Mesendoderm (in vitro differentiated cells): ENCODE results near the gene GOLGA6L1.
"Not testable (repeated sequence)": the region's sequence is repeated elsewhere in the genome, so short reads cannot be mapped to it uniquely, and the experiment has no call there.

Source experiments
- DNase-seq: peaks from one replicate; pipeline ENCODE4 v3.0.0; 2013
- H2AK5ac ChIP-seq: 2 replicates; pipeline ENCODE4 v1.6.1; 2013; ENCODE audit warnings: low read length, inconsistent platforms
- H2BK120ac ChIP-seq: 2 replicates; pipeline ENCODE4 v1.6.1; 2013; ENCODE audit warnings: low read depth, mild to moderate bottlenecking, low read length, moderate library complexity, mixed read lengths
- H2BK15ac ChIP-seq: replicated peaks from 2 replicates; pipeline ENCODE4 v1.6.1; 2013; ENCODE audit warnings: low read depth, mild to moderate bottlenecking, moderate library complexity
- H2BK5ac ChIP-seq: 2 replicates; pipeline ENCODE4 v1.6.1; 2013; ENCODE audit warnings: low read length, inconsistent platforms
- H3K18ac ChIP-seq: 2 replicates; pipeline ENCODE4 v1.6.1; 2013; ENCODE audit warnings: mild to moderate bottlenecking, low read length, mixed read lengths
- H3K23ac ChIP-seq: one replicate; pipeline ENCODE4 v1.6.1; 2013; ENCODE audit warnings: low read length
- H3K27ac ChIP-seq: 2 replicates; pipeline ENCODE4 v1.5.1; 2013; ENCODE audit warnings: low read depth, mild to moderate bottlenecking, inconsistent platforms, low read length, moderate library complexity
- H3K27me3 ChIP-seq: 2 replicates; pipeline ENCODE4 v1.6.1; 2013; ENCODE audit warnings: low read length, control low read depth, mild to moderate bottlenecking, inconsistent platforms; ENCODE audit not compliant: insufficient read depth, poor library complexity
- H3K36me3 ChIP-seq: 2 replicates; pipeline ENCODE4 v1.6.1; 2013; ENCODE audit warnings: low read length, inconsistent platforms; ENCODE audit not compliant: control insufficient read depth, insufficient read depth
- H3K4ac ChIP-seq: one replicate; pipeline ENCODE4 v1.6.1; 2013; ENCODE audit warnings: low read depth, mild to moderate bottlenecking, low read length, moderate library complexity
- H3K4me1 ChIP-seq: 2 replicates; pipeline ENCODE4 v1.6.1; 2013; ENCODE audit warnings: low read depth, low read length, inconsistent platforms; ENCODE audit not compliant: control insufficient read depth
- H3K4me2 ChIP-seq: 2 replicates; pipeline ENCODE4 v1.6.1; 2013; ENCODE audit warnings: low read length
- H3K4me3 ChIP-seq: 2 replicates; pipeline ENCODE4 v1.5.1; 2013; ENCODE audit warnings: mild to moderate bottlenecking, low read length
- H3K56ac ChIP-seq: one replicate; pipeline ENCODE4 v1.6.1; 2013; ENCODE audit warnings: low read length
- H3K79me1 ChIP-seq: 2 replicates; pipeline ENCODE4 v1.6.1; 2013; ENCODE audit warnings: low read length, inconsistent platforms
- H3K79me2 ChIP-seq: 2 replicates; pipeline ENCODE4 v1.6.1; 2013; ENCODE audit warnings: mild to moderate bottlenecking, low read length; ENCODE audit not compliant: control insufficient read depth, insufficient read depth
- H3K9ac ChIP-seq: 2 replicates; pipeline ENCODE4 v1.6.1; 2013; ENCODE audit warnings: low read length, inconsistent platforms
- H4K5ac ChIP-seq: one replicate; pipeline ENCODE4 v1.6.1; 2013; ENCODE audit warnings: low read length
- H4K8ac ChIP-seq: one replicate; pipeline ENCODE4 v1.6.1; 2013; ENCODE audit warnings: low read depth, mild to moderate bottlenecking, control low read depth, low read length, moderate library complexity
- WGBS: extraction: QIAGEN DNeasy Blood & Tissue Kit; methylation state at CpG from one replicate; pipeline ENCODE4 v1.1.7; 2013; ENCODE audit warnings: low lambda C conversion rate, missing lambda C conversion rate; ENCODE audit not compliant: insufficient coverage; ENCODE audit errors: extremely low coverage; 5-methylcytosine and 5-hydroxymethylcytosine counted together

GOLGA6L1 gene

DNA sequence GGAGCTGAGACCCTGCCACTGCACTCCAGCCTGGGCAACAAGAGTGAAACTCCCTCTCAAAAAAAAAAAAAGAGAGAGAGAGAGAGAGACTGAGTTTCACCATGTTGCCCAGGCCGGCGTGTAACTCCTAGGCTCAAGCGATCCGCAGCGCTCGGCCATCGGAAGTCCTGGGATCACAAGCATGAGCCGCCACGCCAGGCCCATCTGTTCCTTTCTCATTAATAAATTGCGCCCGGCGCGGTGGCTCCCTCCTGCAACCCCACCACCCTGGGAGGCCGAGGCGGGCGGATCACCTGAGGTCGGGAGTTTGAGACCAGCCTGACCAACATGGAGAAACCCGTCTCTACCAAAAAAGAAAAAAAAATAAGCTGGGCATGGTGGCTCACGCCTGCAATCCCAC is 39.0 kb upstream of the GOLGA6L1 start:
- H4K5ac ChIP-seq, H3K4me1 ChIP-seq, H3K79me2 ChIP-seq, H2AK5ac ChIP-seq, H3K79me1 ChIP-seq, H3K27me3 ChIP-seq, H3K4me3 ChIP-seq, H3K27ac ChIP-seq, H3K4ac ChIP-seq, H3K9ac ChIP-seq, H2BK5ac ChIP-seq, H3K18ac ChIP-seq, H3K56ac ChIP-seq, DNase-seq, H3K4me2 ChIP-seq, H3K36me3 ChIP-seq, H2BK15ac ChIP-seq, H4K8ac ChIP-seq, H3K23ac ChIP-seq, H2BK120ac ChIP-seq: not testable (repeated sequence)
- no CpG with 5 or more reads among the region's 19 CpGs for WGBS

DNA sequence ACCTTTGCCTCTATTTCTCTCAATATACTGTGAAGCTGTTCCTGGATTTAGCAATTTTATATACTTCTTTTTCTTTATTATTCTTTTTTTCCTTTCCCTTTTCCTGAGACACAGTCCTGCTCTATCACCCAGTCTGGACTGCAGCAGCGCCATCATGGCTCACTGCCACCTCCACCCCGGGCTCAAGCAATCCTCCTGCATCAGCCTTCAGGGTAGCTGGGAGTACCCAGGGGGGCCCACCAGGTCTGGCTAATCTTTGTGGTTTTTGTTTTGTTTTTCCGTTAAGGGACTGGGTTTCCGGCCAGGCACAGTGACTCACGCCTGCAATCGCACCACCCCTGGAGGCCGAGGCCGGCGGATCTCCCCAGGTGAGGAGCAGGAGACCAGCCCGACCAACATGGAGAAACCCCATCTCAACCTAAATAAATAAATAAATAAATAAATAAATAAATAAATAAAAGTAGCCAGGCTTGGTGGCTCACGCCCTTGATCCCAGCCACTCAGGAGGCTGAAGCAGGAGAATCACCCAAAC is 38.1 kb upstream of the GOLGA6L1 start:
- not testable (repeated sequence) for H3K27me3 ChIP-seq, H3K79me2 ChIP-seq, H2BK120ac ChIP-seq, H3K23ac ChIP-seq, H3K4me3 ChIP-seq, H3K36me3 ChIP-seq, H4K8ac ChIP-seq, H3K27ac ChIP-seq, H3K4me2 ChIP-seq, H3K79me1 ChIP-seq, H3K9ac ChIP-seq, H4K5ac ChIP-seq, H3K56ac ChIP-seq, H3K4ac ChIP-seq, H2AK5ac ChIP-seq, H3K4me1 ChIP-seq, DNase-seq, H2BK5ac ChIP-seq, H3K18ac ChIP-seq, H2BK15ac ChIP-seq
- WGBS = no CpG with 5 or more reads among the region's 11 CpGs

- H3K56ac ChIP-seq, H2BK5ac ChIP-seq, H2AK5ac ChIP-seq, H2BK15ac ChIP-seq, H4K5ac ChIP-seq, H3K4me1 ChIP-seq, H3K23ac ChIP-seq, H3K4me3 ChIP-seq, H3K4ac ChIP-seq, H3K79me2 ChIP-seq, H2BK120ac ChIP-seq, H3K27ac ChIP-seq, H3K4me2 ChIP-seq, H3K79me1 ChIP-seq, H3K36me3 ChIP-seq, DNase-seq, H3K9ac ChIP-seq, H3K27me3 ChIP-seq, H4K8ac ChIP-seq, H3K18ac ChIP-seq: not testable (repeated sequence)
- WGBS = no CpG with 5 or more reads among the region's 6 CpGs
These were observed 3.8 kb downstream of the GOLGA6L1 start for GRCh38 chr15:23132787-23133186.

DNA sequence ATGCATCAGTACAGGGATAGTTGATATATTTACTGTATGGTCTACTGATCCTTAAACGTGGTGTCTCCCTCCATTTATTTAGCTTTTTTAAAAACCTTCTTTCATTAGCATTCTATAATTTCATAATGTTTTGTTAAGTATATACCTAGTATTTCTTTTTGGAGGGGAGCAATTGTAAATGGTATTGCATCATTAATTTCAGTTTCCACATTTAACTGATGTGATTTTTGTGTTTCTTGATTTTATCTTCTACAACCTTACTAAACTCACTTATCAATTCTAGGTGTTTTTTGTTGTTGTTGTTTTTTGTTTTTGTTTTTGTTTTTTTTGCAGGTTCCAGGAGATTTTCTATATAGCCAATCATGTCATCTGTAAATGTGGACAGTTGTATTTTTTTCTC is 18.4 kb downstream of the GOLGA6L1 start:
- Histone ChIP-seq H3K23ac (no peak overlapping the region), H2BK120ac (no peak overlapping the region), H3K56ac (no peak overlapping the region), H4K5ac (no peak overlapping the region), H3K27ac (no peak overlapping the region), H3K4me3 (no peak overlapping the region), H2BK5ac (no peak overlapping the region), H2BK15ac (no peak overlapping the region), H3K4me1 (no peaks in the 10 kb centered on the region), H3K27me3 (no peaks in the 10 kb centered on the region), H2AK5ac (no peak overlapping the region), H3K79me1 (no peaks in the 10 kb centered on the region), H3K36me3 (no peaks in the 10 kb centered on the region), H3K4ac (no peak overlapping the region), H3K4me2 (no peak overlapping the region), H3K9ac (no peak overlapping the region), H4K8ac (no peak overlapping the region), H3K79me2 (no peaks in the 10 kb centered on the region), H3K18ac (no peak overlapping the region)
- no peak for DNase-seq
- no CpG with 5 or more reads among the region's 1 CpG for WGBS

GRCh38 chr15:23095796-23096195 is 40.8 kb downstream of the GOLGA6L1 start:
- no CpG with 5 or more reads among the region's 1 CpG for WGBS
- Histone ChIP-seq H3K4me3 (no peak overlapping the region), H3K4me2 (no peak overlapping the region), H3K18ac (no peak overlapping the region), H4K5ac (no peak overlapping the region), H3K4ac (no peak overlapping the region), H3K9ac (no peak overlapping the region), H4K8ac (no peak overlapping the region), H3K27ac (no peak overlapping the region), H3K27me3 (no peaks in the 10 kb centered on the region), H3K36me3 (no peaks in the 10 kb centered on the region), H3K79me2 (no peaks in the 10 kb centered on the region), H3K4me1 (no peaks in the 10 kb centered on the region), H2AK5ac (no peak overlapping the region), H2BK5ac (no peak overlapping the region), H3K79me1 (no peaks in the 10 kb centered on the region), H2BK120ac (no peak overlapping the region), H3K56ac (no peak overlapping the region), H3K23ac (no peak overlapping the region), H2BK15ac (no peak overlapping the region)
- DNase-seq = no peak

DNA sequence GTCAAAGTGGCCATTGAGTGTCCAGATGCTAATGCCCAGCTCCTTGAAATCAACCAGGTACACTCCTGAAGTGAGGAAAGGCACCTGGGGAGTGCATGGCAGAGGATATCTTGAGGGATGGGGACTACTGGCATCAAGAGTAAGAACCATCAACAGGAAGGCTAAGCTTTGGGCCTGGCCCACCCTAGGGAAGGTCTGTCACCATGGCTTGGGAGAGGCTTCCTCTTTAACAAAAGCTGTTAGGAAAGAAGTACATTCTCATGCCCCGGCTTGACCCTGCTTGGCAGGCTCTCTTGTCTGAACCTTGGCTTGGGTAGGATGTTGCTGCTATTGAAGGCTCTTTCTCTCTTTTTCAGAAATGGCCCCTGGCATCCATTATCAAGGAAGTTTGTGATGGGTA is 53.5 kb downstream of the GOLGA6L1 start:
- DNase-seq = no peak
- no CpG with 5 or more reads among the region's 1 CpG for WGBS

More for the DNA sequence above, 53.5 kb downstream of the GOLGA6L1 start:
- no peak overlapping the region for H3K9ac ChIP-seq
- H3K4me2 ChIP-seq = no peak overlapping the region
- H3K4me1 ChIP-seq = no peaks in the 10 kb centered on the region
- H3K27ac ChIP-seq = no peak overlapping the region
- H3K4ac ChIP-seq = no peak overlapping the region
- no peak overlapping the region for H2BK5ac ChIP-seq
- no peak overlapping the region for H4K5ac ChIP-seq
- no peak overlapping the region for H2AK5ac ChIP-seq
- H3K18ac ChIP-seq = no peak overlapping the region
- no peak overlapping the region for H3K4me3 ChIP-seq
- no peak overlapping the region for H4K8ac ChIP-seq
- no peaks in the 10 kb centered on the region for H3K79me1 ChIP-seq
- H3K79me2 ChIP-seq = no peaks in the 10 kb centered on the region
- no peaks in the 10 kb centered on the region for H3K36me3 ChIP-seq
- H3K27me3 ChIP-seq = no peaks in the 10 kb centered on the region
- H3K23ac ChIP-seq = no peak overlapping the region
- no peak overlapping the region for H3K56ac ChIP-seq
- no peak overlapping the region for H2BK120ac ChIP-seq
- H2BK15ac ChIP-seq = no peak overlapping the region
